GM12878 (cell line): ENCODE results near the gene STX7. TPM values are rescaled to one million over a fixed set of nuclear protein-coding genes. Genes with fewer than 3 reads are reported as not detected.

Experiments
- ESRRA ChIP-seq: IDR thresholded peaks from 2 replicates; pipeline ENCODE4 v1.6.1; 2012; ENCODE audit warnings: mild to moderate bottlenecking, low read length, improper control_type of control experiment
- PAX8 ChIP-seq: fragments of 450-650 bp; IDR thresholded peaks from 2 replicates; pipeline ENCODE4 v1.6.1; 2017; ENCODE audit warnings: mild to moderate bottlenecking, moderate library complexity
- SIN3A ChIP-seq: IDR thresholded peaks from 2 replicates; pipeline ENCODE4 v1.6.1; 2012; ENCODE audit warnings: low read depth, low read length, improper control_type of control experiment
- TBL1XR1 ChIP-seq: IDR thresholded peaks from 2 replicates; pipeline ENCODE4 v1.6.1; 2012; ENCODE audit warnings: low read depth, low read length, improper control_type of control experiment
- WRNIP1 ChIP-seq: IDR thresholded peaks from 2 replicates; pipeline ENCODE4 v1.6.1; 2011; ENCODE audit warnings: low read depth, low read length, improper control_type of control experiment, borderline replicate concordance
- ZNF274 ChIP-seq: IDR thresholded peaks from one replicate; pipeline ENCODE4 v1.8.0; 2011; ENCODE audit not compliant: insufficient read length, insufficient read depth
- ZNF622 ChIP-seq: fragments of 450-650 bp; IDR thresholded peaks from 2 replicates; pipeline ENCODE4 v1.6.1; 2017; ENCODE audit warnings: mild to moderate bottlenecking, inconsistent platforms
- polyA plus RNA-seq, 11 experiments: library from polyadenylated mRNA; depleted of rRNA in 4 of 11; unstranded in 6 of 11; stranded (reverse) in 5 of 11; fragments of >200 nt; fragmentation: Nextera tagmentation in 4 of 11; fragmentation: Illumina TruSeq in 1 of 11; extraction: Ambion mirVana in 4 of 11; extraction: Trizol in 1 of 11; gene quantifications; 1 replicate in 1 of 11; 2 replicates in 10 of 11; pipeline versions ENCODE4 v1.2.1 to v1.2.3, GENCODE V29; 2011 to 2016; ENCODE audit warnings: inconsistent platforms in 2 of 11, missing spikeins in 2 of 11, low read depth in 1 of 11
- total RNA-seq, 4 experiments: library from RNA; depleted of rRNA in 3 of 4; stranded (reverse); fragments of >200 nt in 3 of 4; fragmentation: Illumina TruSeq in 1 of 4; extraction: Trizol in 1 of 4; gene quantifications; 2 replicates each; pipeline versions ENCODE4 v1.2.1 to v1.2.3, GENCODE V29; 2013 to 2021
- TF ChIP-seq, protein P1 (sequence below): fragments of 450-650 bp; IDR thresholded peaks from 2 replicates; pipeline ENCODE4 v1.6.1; 2018; ENCODE audit warnings: borderline replicate concordance, mild to moderate bottlenecking; ENCODE audit not compliant: partially characterized antibody
- TF ChIP-seq, protein P2 (sequence below): fragments of 450-650 bp; IDR thresholded peaks from 2 replicates; pipeline ENCODE4 v1.6.1; 2016; ENCODE audit warnings: mild to moderate bottlenecking
- TF ChIP-seq, protein P3 (sequence below): fragments of 450-650 bp; IDR thresholded peaks from 2 replicates; pipeline ENCODE4 v1.6.1; 2017; ENCODE audit warnings: mild to moderate bottlenecking, moderate library complexity
- TF ChIP-seq, protein P4 (sequence below): IDR thresholded peaks from 2 replicates; pipeline ENCODE4 v1.6.1; 2011; ENCODE audit warnings: low read depth, mild to moderate bottlenecking, low read length, moderate library complexity, borderline replicate concordance; ENCODE audit errors: extremely low read depth
- TF ChIP-seq, protein P5 (sequence below): fragments of 150-350 bp; IDR thresholded peaks from 2 replicates; pipeline ENCODE4 v1.6.1; 2016; ENCODE audit warnings: low read depth, low read length
- TF ChIP-seq, protein P6 (sequence below): IDR thresholded peaks from 2 replicates; pipeline ENCODE4 v1.6.1; 2011; ENCODE audit warnings: mild to moderate bottlenecking, low read depth, low read length, moderate library complexity; ENCODE audit not compliant: insufficient replicate concordance

STX7 gene
- total and polyA plus RNA-seq, 10 of the 15 experiments (the other 5 are each of a cell fraction or from before 2014, with no cell fraction given), result 26.5 to 75.5 (median 51.3) TPM

DNA sequence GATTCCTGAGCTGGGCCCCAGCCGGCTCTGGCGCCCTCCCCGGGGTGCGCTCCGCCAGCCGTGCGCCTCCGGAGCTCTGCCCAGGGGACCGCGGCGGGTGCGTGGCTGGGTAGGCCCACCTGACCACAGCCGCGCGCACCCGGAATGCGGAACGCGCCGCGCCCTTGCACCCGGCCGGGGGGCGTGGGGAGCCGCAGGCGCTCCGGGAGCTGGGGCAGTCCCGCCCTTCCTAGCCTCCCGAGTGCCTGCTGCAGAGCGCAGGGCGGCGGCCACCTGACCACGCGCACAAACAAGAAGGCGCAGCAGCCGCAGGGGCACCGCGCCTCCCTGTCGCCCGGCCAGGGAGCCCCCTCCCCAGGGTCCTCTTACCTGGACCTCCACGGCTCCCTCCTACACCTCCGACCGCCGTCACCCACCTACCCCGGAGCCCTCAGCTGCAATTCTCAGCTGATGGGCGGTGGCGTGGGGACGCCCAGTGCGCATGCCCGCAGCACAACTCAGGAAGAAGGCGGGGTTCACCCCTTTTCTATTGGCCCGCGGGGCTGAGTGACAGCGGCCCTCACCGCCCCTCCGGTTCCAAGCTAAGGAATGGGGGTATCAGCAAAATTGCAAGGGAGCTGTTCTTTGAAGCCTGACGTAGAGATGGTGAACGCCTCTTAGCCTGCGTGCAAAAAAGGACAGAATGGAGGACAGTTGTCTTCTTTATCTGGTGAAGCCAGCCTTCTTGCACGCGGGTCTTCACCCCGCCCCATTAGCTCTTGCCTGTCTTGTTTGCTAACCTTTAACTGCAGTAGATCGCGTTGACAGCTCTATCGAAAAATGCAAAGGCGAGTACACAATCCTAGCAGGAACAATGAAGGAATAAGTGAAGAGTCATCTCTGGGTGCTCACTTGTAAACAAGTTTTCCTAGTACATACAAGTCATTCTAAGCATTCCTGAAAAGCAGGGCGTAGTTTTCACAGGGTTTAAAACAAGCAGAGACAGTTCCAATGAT lies at the start of gene STX7 (continued):
- TF ChIP-seq, protein P1, sequence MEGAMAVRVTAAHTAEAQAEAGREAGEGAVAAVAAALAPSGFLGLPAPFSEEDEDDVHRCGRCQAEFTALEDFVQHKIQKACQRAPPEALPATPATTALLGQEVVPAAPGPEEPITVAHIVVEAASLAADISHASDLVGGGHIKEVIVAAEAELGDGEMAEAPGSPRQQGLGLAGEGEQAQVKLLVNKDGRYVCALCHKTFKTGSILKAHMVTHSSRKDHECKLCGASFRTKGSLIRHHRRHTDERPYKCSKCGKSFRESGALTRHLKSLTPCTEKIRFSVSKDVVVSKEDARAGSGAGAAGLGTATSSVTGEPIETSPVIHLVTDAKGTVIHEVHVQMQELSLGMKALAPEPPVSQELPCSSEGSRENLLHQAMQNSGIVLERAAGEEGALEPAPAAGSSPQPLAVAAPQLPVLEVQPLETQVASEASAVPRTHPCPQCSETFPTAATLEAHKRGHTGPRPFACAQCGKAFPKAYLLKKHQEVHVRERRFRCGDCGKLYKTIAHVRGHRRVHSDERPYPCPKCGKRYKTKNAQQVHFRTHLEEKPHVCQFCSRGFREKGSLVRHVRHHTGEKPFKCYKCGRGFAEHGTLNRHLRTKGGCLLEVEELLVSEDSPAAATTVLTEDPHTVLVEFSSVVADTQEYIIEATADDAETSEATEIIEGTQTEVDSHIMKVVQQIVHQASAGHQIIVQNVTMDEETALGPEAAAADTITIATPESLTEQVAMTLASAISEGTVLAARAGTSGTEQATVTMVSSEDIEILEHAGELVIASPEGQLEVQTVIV, result no peak
- TF ChIP-seq ZNF622 (no peak), TBL1XR1 (peak; percentile 10; the same call in 1 of the 2 replicates), ESRRA (no peak), WRNIP1 (no peak), ZNF274 (no peak), SIN3A (peak; percentile 73; the same call in 1 of the 2 replicates), PAX8 (no peak)
- TF ChIP-seq, protein P2, sequence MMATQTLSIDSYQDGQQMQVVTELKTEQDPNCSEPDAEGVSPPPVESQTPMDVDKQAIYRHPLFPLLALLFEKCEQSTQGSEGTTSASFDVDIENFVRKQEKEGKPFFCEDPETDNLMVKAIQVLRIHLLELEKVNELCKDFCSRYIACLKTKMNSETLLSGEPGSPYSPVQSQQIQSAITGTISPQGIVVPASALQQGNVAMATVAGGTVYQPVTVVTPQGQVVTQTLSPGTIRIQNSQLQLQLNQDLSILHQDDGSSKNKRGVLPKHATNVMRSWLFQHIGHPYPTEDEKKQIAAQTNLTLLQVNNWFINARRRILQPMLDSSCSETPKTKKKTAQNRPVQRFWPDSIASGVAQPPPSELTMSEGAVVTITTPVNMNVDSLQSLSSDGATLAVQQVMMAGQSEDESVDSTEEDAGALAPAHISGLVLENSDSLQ, result peak; percentile 99
- TF ChIP-seq, protein P3, sequence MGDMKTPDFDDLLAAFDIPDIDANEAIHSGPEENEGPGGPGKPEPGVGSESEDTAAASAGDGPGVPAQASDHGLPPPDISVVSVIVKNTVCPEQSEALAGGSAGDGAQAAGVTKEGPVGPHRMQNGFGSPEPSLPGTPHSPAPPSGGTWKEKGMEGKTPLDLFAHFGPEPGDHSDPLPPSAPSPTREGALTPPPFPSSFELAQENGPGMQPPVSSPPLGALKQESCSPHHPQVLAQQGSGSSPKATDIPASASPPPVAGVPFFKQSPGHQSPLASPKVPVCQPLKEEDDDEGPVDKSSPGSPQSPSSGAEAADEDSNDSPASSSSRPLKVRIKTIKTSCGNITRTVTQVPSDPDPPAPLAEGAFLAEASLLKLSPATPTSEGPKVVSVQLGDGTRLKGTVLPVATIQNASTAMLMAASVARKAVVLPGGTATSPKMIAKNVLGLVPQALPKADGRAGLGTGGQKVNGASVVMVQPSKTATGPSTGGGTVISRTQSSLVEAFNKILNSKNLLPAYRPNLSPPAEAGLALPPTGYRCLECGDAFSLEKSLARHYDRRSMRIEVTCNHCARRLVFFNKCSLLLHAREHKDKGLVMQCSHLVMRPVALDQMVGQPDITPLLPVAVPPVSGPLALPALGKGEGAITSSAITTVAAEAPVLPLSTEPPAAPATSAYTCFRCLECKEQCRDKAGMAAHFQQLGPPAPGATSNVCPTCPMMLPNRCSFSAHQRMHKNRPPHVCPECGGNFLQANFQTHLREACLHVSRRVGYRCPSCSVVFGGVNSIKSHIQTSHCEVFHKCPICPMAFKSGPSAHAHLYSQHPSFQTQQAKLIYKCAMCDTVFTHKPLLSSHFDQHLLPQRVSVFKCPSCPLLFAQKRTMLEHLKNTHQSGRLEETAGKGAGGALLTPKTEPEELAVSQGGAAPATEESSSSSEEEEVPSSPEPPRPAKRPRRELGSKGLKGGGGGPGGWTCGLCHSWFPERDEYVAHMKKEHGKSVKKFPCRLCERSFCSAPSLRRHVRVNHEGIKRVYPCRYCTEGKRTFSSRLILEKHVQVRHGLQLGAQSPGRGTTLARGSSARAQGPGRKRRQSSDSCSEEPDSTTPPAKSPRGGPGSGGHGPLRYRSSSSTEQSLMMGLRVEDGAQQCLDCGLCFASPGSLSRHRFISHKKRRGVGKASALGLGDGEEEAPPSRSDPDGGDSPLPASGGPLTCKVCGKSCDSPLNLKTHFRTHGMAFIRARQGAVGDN, result 0 out of 2 replicates have a peak, but pooled peaks have one; percentile 47
- TF ChIP-seq, protein P4, sequence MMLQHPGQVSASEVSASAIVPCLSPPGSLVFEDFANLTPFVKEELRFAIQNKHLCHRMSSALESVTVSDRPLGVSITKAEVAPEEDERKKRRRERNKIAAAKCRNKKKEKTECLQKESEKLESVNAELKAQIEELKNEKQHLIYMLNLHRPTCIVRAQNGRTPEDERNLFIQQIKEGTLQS, result no peak
- TF ChIP-seq, protein P5, sequence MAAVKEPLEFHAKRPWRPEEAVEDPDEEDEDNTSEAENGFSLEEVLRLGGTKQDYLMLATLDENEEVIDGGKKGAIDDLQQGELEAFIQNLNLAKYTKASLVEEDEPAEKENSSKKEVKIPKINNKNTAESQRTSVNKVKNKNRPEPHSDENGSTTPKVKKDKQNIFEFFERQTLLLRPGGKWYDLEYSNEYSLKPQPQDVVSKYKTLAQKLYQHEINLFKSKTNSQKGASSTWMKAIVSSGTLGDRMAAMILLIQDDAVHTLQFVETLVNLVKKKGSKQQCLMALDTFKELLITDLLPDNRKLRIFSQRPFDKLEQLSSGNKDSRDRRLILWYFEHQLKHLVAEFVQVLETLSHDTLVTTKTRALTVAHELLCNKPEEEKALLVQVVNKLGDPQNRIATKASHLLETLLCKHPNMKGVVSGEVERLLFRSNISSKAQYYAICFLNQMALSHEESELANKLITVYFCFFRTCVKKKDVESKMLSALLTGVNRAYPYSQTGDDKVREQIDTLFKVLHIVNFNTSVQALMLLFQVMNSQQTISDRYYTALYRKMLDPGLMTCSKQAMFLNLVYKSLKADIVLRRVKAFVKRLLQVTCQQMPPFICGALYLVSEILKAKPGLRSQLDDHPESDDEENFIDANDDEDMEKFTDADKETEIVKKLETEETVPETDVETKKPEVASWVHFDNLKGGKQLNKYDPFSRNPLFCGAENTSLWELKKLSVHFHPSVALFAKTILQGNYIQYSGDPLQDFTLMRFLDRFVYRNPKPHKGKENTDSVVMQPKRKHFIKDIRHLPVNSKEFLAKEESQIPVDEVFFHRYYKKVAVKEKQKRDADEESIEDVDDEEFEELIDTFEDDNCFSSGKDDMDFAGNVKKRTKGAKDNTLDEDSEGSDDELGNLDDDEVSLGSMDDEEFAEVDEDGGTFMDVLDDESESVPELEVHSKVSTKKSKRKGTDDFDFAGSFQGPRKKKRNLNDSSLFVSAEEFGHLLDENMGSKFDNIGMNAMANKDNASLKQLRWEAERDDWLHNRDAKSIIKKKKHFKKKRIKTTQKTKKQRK, result no peak
- TF ChIP-seq, protein P6, sequence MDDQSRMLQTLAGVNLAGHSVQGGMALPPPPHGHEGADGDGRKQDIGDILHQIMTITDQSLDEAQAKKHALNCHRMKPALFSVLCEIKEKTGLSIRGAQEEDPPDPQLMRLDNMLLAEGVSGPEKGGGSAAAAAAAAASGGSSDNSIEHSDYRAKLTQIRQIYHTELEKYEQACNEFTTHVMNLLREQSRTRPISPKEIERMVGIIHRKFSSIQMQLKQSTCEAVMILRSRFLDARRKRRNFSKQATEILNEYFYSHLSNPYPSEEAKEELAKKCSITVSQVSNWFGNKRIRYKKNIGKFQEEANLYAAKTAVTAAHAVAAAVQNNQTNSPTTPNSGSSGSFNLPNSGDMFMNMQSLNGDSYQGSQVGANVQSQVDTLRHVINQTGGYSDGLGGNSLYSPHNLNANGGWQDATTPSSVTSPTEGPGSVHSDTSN, result peak; percentile 96
